HG02981 (cell line): ENCODE data around the gene KLHDC4.
"Not testable (repeated sequence)": the region's sequence is repeated elsewhere in the genome, so short reads cannot be mapped to it uniquely, and the experiment has no call there.

ENCODE experiments used
- ATAC-seq: cut with Tn5 transposase; IDR thresholded peaks from one replicate; pipeline ENCODE4 v1.9.1; 2021; ENCODE audit warnings: mild to moderate bottlenecking, moderate library complexity; ENCODE audit not compliant: unreplicated experiment

Gene KLHDC4

DNA sequence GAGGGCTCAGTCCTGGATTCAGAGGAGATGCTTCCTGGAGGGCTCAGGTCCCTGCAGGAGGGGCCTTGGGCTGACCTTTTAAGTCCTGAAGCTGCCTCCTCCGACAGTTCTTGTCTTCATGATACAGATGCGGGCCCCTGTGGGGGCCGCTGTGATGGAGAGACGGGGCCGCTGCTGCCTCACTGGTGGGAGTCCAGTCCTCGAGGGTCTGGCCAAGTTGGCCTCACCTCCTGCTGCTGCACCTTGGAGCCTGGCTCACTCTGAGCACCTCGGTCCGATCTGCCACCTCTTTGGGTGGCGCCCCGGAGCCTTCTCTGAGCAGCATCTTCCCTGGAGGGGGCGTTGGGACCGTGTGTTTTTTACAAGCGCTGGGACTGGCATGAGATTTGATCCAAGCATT, 79.1 kb downstream of the KLHDC4 start:
- no peak for ATAC-seq

DNA sequence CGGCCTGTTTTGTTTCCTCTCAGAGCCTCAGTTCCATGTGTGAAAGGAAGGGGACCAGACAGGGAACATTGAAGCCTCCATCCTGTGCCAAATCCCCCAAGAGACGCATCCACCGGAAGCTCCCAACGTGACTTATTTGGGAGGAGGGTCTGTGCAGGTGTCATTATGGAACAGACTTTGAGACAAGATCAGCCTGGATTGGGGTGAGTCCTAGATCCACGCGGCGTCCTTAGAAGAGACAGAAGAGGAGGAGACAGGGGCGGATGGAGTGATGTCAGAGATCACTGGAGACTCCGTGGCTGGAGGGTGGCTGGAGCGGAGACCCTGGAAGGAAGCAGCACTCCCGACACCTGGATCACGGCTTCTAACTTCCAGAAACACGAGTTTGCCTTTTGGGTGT, 80.0 kb downstream of the KLHDC4 start:
- no peak for ATAC-seq

DNA sequence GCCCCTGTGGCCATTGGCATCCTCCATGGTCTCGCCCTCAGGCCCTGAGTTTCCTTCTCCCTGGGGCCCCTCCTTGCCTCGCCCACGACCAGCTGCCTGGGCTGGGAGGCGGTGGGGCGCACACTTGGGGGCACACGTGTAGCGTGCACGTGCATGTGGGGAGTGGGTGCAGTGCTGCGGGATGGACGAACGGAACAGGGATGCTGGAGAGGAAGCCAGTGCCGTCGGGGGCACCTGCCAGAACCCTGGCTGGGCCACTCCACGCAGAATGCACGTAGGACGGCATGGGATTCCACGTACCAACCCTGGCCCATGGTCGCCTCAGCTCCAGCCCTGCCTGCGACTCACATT, 80.4 kb downstream of the KLHDC4 start:
- no peak for ATAC-seq

DNA sequence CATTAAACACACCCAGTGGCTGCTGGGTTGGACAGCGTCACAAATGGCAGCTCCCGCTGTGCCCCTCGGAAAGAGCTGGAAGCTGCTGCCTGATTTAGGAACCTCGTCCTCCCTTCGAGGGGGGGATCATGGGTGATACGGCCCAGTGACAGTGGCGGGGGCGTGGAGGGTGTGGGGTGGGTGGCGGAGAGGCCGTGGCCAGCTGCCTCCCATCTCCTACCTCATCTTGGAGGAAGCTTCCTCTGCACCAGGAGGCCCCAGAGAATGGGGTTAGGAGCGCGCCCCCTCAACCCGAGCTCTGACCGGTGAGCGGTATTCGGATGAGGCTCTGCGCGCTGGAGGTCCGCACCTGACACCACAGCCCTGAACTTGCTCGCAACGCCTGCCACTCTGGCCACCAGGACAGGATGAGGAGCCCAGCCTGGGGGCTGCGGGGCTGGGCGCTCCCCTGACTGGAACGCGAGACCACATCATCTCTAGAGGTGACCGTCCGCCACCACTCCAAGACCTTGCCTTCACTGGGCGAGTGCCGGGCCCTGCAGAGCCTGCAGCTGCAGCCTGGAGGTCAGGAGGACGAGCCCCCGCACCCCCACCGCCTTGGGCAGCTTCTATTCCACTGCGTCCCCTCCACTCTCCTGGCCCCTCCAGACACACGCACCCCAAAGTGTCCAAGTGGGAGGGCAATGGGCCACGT, 80.9 kb downstream of the KLHDC4 start:
- no peak for ATAC-seq

DNA sequence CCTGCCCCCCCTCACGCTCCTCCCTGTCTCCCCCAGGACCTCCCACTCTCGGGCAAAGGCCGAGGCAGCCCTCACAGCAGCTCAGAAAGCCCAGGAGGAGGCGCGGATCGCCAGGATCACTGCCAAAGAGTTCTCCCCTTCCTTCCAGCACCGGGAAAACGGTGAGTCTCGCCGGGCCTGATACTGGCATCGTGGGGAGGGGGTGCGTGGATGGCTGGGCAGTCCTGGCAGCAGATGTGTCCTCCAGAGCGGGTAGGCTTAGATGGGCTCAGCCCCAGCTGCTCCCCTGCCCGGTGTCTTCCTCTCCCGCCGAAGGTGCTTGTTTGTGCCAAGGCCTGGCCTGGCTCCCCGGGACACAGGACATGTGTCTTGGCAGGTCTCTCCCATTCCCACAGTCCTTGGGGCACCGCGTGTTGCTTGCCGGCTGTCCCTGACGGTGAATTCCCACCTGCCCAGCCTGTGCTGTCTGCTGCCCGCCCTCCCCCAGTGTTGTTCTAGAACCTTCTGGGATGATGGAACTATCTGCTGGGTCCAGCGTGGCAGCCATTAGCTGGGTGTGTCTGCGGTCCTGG, 81.6 kb downstream of the KLHDC4 start:
- ATAC-seq = no peak

DNA sequence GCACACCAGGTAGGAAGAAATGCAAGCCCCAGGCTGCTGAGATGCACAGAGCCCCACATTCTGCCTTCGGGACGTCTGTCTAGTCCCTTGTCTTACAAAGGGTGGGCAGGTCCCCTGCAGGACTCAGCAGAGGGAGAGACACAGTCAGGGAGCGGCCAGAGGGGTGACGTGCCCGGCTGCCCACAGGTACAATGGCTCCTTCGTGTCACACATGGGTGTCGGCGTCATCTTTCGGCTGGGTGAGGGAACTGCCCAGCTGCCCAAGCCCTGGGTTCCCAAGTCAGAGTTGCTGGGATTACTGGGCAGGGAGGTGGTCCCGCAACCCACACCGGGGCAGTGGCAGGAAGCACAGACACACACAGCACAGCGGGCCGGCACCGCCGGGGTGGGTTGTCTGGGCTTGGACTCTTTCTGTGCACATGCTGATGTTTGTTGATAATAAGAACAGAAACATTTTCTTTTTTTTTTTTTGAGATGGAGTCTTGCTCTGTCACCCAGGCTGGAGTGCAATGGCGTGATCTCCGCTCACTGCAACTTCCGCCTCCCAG, 82.9 kb downstream of the KLHDC4 start:
- ATAC-seq = no peak

DNA sequence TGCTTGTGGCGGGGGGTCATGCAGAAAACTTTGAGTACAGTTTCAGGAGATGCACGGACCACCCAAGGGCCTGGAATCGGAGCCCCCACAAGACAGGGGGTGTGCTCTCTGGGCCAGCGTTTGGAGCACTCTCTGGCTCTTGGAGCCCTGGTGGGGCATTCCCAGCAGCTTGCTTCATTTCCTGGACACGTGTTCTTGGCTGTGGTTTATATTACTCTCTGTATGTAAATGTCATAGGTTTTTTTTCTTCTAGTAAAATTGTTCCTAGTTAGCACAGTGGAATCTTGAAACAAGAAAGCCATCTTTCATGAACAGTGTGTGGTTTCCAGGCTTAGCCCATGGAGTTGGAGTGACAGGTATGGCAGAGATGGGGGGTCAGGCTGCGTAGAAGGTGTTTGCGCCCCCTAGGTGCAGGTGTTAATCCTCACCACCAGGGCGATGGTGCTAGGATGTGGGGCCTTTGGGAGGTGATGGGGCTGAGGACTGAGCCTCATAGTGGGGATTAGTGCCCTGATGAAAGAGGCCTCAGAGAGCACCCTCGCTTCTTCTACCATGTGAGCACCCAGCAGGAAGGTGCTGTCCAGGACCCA, 83.7 kb downstream of the KLHDC4 start:
- no peak for ATAC-seq

DNA sequence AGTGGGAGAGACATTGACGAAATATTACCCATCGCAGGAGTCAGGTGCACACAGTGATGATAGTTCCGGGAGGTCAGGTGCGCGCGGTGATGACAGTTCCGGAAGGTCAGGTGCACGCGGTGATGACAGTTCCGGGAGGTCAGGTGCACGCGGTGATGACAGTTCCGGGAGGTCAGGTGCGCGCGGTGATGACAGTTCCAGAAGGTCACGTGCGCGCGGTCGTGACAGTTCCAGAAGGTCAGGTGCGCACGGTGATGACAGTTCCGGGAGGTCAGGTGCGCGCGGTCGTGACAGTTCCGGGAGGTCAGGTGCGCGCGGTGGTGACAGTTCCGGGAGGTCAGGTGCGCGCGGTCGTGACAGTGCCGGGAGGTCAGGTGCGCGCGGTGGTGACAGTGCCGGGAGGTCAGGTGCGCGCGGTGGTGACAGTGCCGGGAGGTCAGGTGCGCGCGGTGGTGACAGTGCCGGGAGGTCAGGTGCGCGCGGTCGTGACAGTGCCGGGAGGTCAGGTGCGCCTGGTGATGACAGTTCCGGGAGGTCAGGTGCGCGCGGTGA, 84.7 kb downstream of the KLHDC4 start:
- ATAC-seq = not testable (repeated sequence)

DNA sequence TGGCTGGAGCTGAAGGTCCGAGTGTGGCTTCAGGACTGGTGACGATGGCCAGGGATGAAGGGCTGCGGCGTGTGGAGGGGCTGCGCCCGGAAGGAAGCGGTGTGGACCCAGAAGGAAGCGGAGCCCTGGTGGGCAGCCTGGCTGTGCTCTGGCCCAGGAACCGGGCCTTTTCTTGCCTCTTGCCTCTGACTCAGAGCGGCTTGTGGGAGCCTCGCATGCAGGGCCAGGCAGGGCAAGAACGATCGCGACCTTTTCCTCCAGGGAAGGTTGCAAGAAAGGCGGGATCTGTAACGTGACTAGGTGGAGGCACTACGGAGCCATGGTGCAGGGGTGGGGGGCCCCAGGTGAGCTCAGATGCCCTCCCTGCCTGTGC, 85.5 kb downstream of the KLHDC4 start:
- ATAC-seq = no peak

DNA sequence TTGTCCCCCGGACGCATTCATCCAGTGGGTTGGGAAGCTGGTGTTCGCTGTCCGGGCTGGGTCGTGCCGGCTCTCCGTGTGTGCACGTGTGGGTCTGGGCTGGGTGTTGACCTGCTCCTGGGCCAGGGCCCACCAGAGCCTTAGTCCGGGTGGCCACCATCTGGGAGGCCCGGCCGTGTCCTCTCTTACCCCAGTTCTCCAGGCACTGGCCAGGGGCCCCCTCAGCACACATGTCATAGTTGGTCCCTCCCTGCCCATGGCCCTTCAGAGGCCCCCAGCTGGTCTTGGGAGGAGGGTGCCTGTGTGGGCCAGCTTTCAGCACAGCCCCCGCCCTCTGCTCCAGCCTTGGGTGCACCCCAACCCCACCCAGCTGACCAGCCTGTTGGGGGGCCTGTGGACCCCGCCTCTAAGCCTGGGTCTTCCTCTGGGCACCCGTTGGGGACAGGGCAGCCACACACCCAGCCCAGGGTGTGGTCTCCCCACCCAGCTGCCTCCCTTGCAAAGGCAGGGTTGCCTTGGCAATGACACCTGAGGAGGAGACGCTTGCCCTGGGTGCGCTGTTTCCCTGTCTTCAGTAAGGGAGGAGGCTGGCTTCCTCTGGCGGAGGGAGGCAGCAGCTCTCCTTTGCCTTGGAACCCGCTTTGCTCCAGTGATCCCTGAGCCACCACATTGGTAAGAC, 86.1 kb downstream of the KLHDC4 start:
- ATAC-seq = no peak

DNA sequence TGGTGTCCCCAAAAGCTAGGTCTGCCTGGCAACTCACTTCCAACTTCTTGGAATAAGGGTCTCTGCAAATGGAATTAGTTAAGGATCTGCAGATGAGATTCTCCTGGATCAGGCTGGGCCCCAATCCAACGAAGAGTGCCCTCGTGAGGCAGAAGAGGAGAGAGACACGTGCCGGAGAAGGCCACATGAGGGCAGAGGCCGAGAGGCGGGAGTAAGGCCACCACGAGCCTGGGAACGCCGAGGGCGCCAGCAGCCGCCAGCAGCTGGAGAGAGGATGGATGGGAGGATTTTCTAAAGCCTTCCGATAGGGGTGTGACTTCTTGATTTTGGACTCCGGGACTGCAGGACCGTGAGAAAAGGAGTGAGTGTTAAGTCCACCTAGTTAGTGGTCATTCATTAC, 87.2 kb downstream of the KLHDC4 start:
- no peak for ATAC-seq

DNA sequence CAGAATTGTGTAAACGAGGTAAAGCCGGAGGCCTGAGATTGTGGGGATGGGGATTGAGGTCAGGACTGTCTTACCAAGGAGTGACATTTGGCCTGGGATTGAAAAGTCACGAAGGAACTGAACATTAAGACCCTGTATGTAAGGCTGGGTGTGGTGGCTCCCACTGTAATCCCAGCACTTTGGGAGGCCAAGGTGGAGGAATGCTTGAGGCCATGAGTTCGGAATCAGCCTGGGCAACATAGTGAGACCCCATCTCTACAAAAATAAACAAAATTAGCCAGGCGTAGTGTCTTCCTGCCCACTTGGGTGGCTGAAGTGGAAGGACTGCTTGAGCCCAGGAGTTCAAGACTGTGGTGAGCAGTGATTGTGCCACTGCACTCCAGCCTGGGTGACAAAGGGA, 88.0 kb downstream of the KLHDC4 start:
- ATAC-seq = no peak

DNA sequence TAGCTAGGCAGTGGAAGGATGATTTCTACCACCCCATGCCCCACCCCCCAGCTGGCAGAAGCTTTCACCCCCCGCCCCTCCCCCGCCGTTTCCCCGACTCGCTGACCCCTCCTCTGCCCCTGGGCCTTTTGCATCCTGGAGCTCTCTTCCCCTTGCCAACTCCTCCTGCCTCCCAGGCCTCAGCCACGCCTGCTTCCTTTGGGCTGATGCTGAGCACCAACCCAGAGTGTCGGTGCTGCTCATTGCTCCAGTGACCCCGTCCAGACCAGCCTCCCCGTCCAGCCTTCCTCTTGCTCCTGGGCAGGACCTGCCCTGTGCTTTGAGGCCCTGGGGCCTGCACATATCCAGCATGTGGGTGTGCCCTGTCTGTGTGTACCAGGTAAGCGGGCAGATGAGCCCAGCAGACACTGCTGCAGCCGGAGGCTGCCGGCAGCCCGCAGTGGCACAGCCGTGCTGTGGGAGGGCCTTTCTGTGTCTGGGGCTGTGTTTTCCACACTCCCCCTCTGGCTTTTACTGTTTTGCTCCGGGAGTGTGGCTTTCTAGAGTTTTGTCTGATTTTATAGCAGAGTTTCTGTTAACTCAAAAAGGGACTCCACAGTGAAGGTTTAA, 90.6 kb downstream of the KLHDC4 start:
- ATAC-seq = no peak

DNA sequence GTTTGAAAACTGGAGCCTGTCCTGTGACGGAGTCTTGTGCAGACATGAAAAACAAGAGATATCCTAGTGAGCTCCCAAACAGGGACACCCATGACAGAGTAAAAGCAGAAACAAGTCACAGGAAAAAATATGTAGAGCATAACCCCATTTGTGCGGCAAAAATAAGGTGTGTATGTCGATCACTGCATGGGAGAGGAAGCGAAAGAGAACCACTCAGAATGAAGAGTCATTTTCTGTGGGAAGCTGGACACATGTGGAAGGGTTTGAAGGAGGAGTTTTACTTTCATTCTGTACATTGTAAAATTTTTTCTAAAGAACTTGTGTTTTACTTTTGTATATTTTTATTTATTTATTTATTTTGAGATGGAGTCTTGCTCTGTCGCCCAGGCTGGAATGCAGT, 91.4 kb downstream of the KLHDC4 start:
- ATAC-seq = no peak

DNA sequence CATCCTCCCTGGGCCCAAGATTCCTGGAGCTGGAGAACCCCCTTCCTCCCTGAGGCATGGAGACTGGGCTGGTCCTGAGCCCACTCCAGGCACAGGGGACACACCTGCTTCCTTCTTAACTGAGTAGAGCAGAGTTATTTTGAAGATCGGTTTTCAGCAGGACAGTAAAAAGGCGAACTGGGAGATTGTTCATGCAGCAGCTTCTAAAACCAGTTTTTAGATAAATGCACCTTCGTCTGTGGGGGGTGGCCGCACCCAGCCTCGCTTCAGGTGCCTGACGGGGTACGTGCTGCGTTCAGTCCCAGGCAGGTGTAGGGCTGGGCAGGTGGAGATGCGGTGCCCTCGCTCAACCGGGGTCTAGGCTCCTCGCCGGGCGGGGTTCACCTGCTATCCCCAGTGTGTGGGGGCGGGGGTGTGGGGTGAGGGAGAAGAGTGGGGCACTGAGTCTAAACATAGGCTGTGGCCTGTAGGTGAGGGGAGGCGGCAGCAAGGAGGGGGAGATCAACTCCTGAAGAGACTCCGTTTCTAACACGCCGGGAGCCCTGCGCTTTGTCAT, 94.0 kb downstream of the KLHDC4 start:
- ATAC-seq = no peak

DNA sequence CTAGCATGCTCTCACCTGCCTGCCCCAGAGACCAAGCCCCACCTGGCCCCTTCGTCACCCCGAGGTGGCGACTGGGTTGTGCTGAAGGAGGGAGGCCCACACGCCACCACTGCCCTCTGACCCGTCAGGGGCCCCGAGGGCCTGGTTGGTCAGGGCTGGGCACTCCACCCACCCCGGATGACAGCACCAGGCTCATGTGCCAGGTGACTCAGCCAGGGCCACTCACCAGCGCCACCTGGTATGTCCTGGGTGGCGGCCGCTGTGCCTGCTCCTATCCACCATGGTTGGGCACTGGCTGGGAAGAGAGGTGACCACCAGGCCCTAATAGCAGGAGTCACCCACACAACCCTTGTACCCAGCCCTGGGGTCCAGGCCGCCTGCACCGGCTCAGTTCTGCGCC, 94.6 kb downstream of the KLHDC4 start:
- ATAC-seq = no peak

DNA sequence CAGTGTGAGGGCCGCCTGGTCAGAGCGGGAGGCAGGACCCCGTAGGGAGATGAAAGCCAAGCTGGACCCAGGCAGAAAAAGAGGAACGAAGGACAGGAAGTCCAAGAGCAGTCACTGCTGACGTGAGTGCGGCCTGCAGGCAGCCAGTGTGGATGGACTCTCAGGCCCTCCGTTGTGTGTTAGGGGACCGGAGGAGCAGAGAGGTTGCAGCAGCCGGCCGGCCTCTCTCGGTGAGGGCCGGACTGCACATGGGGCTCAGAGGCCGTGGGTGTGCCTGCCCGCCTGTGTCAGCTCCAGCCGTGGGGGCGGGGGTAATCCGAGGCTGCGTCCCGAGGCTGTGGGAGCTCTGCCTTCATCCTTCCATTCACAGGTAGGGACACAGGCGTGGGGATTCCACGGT, 96.1 kb downstream of the KLHDC4 start:
- no peak for ATAC-seq

DNA sequence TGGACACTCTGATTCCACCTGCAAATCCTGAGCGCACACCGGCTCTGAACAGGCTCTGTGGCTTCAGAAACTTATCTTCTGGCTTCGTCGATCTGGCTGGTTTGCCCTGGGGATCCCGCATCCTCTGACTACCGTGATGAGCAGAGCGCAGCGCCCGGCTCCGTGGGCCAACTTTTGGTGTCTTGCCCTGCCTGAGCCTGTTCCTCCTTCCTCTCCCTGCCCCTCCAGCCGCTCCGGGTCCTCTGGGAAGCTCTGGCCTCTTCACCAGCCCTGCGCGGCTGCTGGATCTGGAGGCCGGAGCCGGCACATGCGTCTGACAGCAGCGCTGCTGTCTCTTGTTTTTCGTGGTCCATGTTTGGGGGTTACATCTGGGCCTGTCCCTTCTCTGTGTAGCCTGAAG, 97.8 kb downstream of the KLHDC4 start:
- no peak for ATAC-seq

DNA sequence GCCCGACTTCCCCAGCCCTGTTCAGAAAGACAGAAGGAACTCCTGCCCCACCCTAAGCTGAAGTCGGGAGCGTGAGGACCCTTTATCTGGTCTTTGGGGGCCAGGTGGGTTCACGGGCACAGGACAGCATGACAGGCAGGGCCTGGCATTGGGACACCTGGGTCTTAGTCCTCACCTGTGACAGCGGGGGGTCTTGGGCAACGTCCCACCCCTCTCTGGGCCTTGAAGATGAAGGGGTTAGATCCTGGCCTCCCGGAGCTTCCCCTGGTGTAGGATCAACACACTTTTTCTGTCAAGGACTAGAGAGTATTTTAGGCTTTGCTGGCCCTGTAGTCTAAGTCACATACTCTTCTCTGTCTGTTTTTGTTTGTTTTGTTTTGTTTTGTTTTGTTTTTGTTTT, 98.3 kb downstream of the KLHDC4 start:
- no peak for ATAC-seq

DNA sequence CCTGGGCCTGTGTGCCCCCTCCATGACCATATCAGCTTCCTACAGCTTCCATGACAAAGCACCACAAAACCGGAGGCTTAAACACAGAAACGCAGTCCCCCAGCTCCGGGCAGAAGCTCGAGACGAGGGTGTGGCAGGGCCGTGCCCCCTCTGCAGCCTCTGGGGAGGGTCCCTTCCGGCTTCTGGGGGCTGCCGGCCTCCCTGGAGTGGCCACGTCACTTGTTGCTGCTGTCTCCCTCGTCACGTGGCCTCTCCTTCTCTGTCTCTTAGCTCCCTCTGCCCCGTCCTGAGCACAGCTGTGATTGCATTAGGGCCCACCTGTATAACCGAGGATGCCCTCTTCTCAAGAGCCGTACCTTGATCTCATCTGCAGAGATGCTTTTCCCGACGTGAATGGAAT, 98.9 kb downstream of the KLHDC4 start:
- no peak for ATAC-seq

DNA sequence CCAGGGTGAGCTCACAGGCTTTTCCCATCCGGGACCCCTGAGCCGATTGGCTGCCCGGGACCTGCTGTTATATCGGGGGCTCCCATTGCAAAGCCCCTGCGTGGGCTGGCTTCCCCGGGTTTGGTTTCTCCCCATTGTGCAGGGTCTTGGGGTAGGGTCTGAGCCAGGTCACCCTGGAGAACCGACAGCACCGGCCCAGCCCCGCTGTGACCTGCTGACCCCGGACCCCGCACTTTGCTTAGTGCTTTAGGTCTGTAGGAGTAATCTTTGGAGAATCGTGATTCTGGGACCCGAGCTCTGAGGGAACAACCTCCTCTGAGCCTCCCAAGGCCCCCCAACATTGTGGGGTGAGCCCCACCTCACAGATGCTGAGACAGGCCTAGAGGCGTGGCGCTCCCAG, 100.6 kb downstream of the KLHDC4 start:
- no peak for ATAC-seq
